ENCODE data around the gene CNTRL. TPM values are rescaled to one million over a fixed set of nuclear protein-coding genes. Genes with fewer than 3 reads are reported as not detected.
A peak's percentile ranks its signal among the peaks of the same experiment; 100 is the strongest.

CNTRL gene
- polyA plus RNA-seq, 1 experiment = 8.3 TPM

DNA sequence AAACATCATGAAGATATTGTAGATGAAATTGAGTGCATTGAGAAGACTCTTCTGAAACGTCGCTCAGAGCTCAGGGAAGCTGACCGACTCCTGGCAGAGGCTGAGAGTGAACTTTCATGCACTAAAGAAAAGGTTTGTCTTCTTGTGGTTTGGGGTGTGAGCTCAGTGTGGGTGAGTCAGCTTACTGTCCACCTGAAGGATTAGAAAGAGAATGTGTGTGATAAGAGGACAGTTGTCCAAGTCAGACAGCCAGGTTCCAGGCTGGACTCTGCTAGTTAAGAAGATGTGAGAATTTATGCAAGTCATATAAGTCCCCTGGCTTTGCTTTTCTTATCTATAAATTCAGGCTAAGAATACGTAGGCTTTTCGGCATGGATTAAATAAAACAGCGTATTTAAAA, 80.0 kb downstream of the CNTRL start:
- Histone ChIP-seq H3K27me3 (ENCODE audit: control insufficient read depth, insufficient read depth, low read length) (no peaks in the 10 kb centered on the region), H3K9me3 (ENCODE audit: control insufficient read depth, insufficient read depth, low read length) (no peaks in the 10 kb centered on the region), H3K27ac (ENCODE audit: low read depth, low read length) (no peak overlapping the region), H3K4me3 (ENCODE audit: low read depth, low read length) (no peak overlapping the region)
- CTCF ChIA-PET = no interaction called here
- POLR2A ChIA-PET = no interaction called here
- TF ChIP-seq, protein P1, sequence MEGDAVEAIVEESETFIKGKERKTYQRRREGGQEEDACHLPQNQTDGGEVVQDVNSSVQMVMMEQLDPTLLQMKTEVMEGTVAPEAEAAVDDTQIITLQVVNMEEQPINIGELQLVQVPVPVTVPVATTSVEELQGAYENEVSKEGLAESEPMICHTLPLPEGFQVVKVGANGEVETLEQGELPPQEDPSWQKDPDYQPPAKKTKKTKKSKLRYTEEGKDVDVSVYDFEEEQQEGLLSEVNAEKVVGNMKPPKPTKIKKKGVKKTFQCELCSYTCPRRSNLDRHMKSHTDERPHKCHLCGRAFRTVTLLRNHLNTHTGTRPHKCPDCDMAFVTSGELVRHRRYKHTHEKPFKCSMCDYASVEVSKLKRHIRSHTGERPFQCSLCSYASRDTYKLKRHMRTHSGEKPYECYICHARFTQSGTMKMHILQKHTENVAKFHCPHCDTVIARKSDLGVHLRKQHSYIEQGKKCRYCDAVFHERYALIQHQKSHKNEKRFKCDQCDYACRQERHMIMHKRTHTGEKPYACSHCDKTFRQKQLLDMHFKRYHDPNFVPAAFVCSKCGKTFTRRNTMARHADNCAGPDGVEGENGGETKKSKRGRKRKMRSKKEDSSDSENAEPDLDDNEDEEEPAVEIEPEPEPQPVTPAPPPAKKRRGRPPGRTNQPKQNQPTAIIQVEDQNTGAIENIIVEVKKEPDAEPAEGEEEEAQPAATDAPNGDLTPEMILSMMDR (IDR thresholded peaks at IDR 0.05; ENCODE audit: low read depth, low read length) = no peak
- no peak for DNase-seq (ENCODE audit: low read depth, low spot score)

DNA sequence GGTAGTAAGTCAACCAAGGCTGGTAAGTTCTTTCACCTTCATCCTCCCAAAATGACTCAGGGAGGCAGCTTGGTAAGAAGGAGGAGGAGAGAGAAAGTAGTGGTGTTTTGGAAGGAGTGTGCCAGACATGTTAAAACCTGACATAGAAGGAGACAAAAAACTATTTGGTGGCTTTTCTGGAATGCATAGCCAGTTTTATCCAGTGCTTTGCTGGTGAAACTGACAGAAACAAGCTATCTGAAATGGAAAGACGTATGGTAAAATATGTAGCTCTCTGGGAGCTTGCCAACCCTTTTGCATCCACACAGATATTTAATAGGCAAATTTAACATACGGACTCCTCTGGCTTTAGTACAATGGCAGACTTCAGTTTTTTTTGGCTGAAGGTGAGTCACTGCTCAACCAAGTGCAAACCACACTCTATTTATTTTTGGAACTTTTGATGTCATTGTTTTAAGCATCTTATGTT, 81.5 kb downstream of the CNTRL start:
- no peak overlapping the region for H3K27ac ChIP-seq (ENCODE audit: low read depth, low read length)
- ChIA-PET POLR2A (interaction anchor here (1.1 kb wide), 1 partner anchor 35 kb away, joined by 3 read pairs; no protein-coding TSS in a partner anchor), CTCF (interaction anchor here (1.2 to 2.0 kb wide), 2 partner anchors 9 to 171 kb away, joined by 3 to 5 read pairs; no protein-coding TSS in a partner anchor)
- TF ChIP-seq, protein P1 (IDR thresholded peaks at IDR 0.05; ENCODE audit: low read depth, low read length) = no peak
- H3K27me3 ChIP-seq (ENCODE audit: control insufficient read depth, insufficient read depth, low read length) = no peaks in the 10 kb centered on the region
- DNase-seq (ENCODE audit: low read depth, low spot score) = peak; percentile 72
- H3K4me3 ChIP-seq (ENCODE audit: low read depth, low read length) = no peak overlapping the region
- no peaks in the 10 kb centered on the region for H3K9me3 ChIP-seq (ENCODE audit: control insufficient read depth, insufficient read depth, low read length)

DNA sequence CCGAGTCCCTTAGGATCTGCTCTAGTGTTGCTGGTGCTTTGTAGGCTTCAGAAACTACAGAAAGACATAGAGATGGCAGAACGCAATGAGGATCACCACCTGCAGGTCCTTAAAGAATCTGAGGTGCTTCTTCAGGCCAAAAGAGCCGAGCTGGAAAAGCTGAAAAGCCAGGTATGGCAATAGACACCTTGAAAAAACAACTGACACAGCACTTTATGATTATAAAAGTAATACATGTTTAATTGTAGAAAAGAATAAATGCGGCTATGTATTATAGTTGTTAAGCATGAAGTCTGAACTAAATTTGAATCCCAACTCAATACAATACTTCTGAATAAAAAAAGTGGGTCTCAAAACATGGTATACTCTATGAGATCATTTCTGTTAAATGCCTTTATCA, 83.2 kb downstream of the CNTRL start:
- ChIA-PET POLR2A (no interaction called here), CTCF (interaction anchor here (0.7 to 1.2 kb wide), 2 partner anchors 11 to 37 kb away, joined by 3 to 5 read pairs; no protein-coding TSS in a partner anchor)
- no peak for DNase-seq (ENCODE audit: low read depth, low spot score)
- Histone ChIP-seq H3K27ac (ENCODE audit: low read depth, low read length) (no peak overlapping the region), H3K4me3 (ENCODE audit: low read depth, low read length) (no peak overlapping the region), H3K27me3 (ENCODE audit: control insufficient read depth, insufficient read depth, low read length) (no peaks in the 10 kb centered on the region), H3K9me3 (ENCODE audit: control insufficient read depth, insufficient read depth, low read length) (no peaks in the 10 kb centered on the region)
- TF ChIP-seq, protein P1 (IDR thresholded peaks at IDR 0.05; ENCODE audit: low read depth, low read length) = no peak

DNA sequence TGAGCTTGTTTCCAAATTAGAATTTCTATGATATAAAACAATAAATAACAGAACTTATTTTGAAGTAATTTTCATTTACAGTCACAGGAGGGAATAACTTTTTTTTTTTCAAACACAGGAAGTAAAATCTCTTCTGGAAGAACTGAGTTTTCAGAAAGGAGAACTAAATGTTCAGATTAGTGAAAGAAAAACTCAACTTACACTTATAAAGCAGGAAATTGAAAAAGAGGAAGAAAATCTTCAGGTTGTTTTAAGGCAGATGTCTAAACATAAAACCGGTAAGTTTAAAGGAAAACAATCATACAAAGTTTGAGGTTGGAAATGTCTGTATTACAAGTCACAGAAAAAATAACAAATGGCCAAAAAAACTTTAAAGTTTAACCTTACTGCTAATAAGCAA, 85.3 kb downstream of the CNTRL start:
- ChIA-PET POLR2A (no interaction called here), CTCF (interaction anchor here (1.4 kb wide), 1 partner anchor 9 kb away, joined by 5 read pairs; no protein-coding TSS in a partner anchor)
- no peak for DNase-seq (ENCODE audit: low read depth, low spot score)
- H3K27ac ChIP-seq (ENCODE audit: low read depth, low read length) = no peak overlapping the region
- H3K27me3 ChIP-seq (ENCODE audit: control insufficient read depth, insufficient read depth, low read length) = no peaks in the 10 kb centered on the region
- H3K9me3 ChIP-seq (ENCODE audit: control insufficient read depth, insufficient read depth, low read length) = no peaks in the 10 kb centered on the region
- TF ChIP-seq, protein P1 (IDR thresholded peaks at IDR 0.05; ENCODE audit: low read depth, low read length) = no peak
- H3K4me3 ChIP-seq (ENCODE audit: low read depth, low read length) = no peak overlapping the region

DNA sequence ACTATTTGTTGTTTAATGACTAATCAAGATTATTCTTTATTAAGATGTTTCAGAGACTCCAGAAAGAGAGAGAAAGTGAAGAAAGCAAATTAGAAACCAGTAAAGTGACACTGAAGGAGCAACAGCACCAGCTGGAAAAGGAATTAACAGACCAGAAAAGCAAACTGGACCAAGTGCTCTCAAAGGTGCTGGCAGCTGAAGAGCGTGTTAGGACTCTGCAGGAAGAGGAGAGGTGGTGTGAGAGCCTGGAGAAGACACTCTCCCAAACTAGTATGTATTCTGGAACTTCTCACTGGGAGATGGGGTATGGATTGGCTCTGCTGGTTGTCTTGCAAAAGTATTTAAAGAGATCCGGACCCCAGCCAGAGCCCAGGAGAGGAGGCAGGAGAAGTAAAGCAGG, 93.3 kb downstream of the CNTRL start:
- Histone ChIP-seq H3K27ac (ENCODE audit: low read depth, low read length) (no peak overlapping the region), H3K27me3 (ENCODE audit: control insufficient read depth, insufficient read depth, low read length) (no peaks in the 10 kb centered on the region), H3K4me3 (ENCODE audit: low read depth, low read length) (no peak overlapping the region), H3K9me3 (ENCODE audit: control insufficient read depth, insufficient read depth, low read length) (no peaks in the 10 kb centered on the region)
- DNase-seq (ENCODE audit: low read depth, low spot score) = no peak
- ChIA-PET POLR2A (no interaction called here), CTCF (no interaction called here)
- TF ChIP-seq, protein P1 (IDR thresholded peaks at IDR 0.05; ENCODE audit: low read depth, low read length) = no peak
